Astrocyte (in vitro differentiated cells and primary cell): ENCODE results near the gene RNU5D-1. TPM values are rescaled to one million over a fixed set of nuclear protein-coding genes. Genes with fewer than 3 reads are reported as not detected.

ENCODE experiments used
- DNase-seq: peaks from one replicate; pipeline ENCODE4 v3.0.0-alpha.2; 2010; ENCODE audit warnings: low read depth
- FAIRE-seq: peaks from 2 replicates; lab custom pipeline; 2011; peaks lifted over from hg19 to GRCh38; lab: Jason Lieb, UNC
- H2AFZ ChIP-seq: 2 replicates; pipeline ENCODE4 v1.6.0; 2012; ENCODE audit warnings: low read depth, low read length, inconsistent platforms
- H3K27ac ChIP-seq: 2 replicates; pipeline ENCODE4 v1.5.1; 2011; ENCODE audit warnings: low read depth, low read length, inconsistent platforms
- H3K27me3 ChIP-seq: 2 replicates; pipeline ENCODE4 v1.6.0; 2011; ENCODE audit warnings: low read length, inconsistent platforms; ENCODE audit not compliant: insufficient read depth
- H3K36me3 ChIP-seq: 2 replicates; pipeline ENCODE4 v1.5.1; 2011; ENCODE audit warnings: low read length, inconsistent platforms; ENCODE audit not compliant: insufficient read depth
- H3K4me1 ChIP-seq: 2 replicates; pipeline ENCODE4 v1.5.1; 2011; ENCODE audit warnings: low read length, inconsistent platforms; ENCODE audit not compliant: insufficient read depth
- H3K4me2 ChIP-seq: 2 replicates; pipeline ENCODE4 v1.6.0; 2012; ENCODE audit warnings: low read length, inconsistent platforms
- H3K4me3 ChIP-seq: 2 replicates; pipeline ENCODE4 v1.5.1; 2011; ENCODE audit warnings: low read depth, mild to moderate bottlenecking, low read length, inconsistent platforms; ENCODE audit not compliant: insufficient read depth
- H3K79me2 ChIP-seq: 2 replicates; pipeline ENCODE4 v1.6.0; 2012; ENCODE audit warnings: mild to moderate bottlenecking, low read length, inconsistent platforms; ENCODE audit not compliant: insufficient read depth
- H3K9ac ChIP-seq: 2 replicates; pipeline ENCODE4 v1.6.0; 2012; ENCODE audit warnings: mild to moderate bottlenecking, low read length, inconsistent platforms
- H3K9me3 ChIP-seq: 2 replicates; pipeline ENCODE4 v1.5.1; 2012; ENCODE audit warnings: low read depth, mild to moderate bottlenecking, low read length, inconsistent platforms; ENCODE audit not compliant: insufficient read depth
- H4K20me1 ChIP-seq: 2 replicates; pipeline ENCODE4 v1.6.0; 2012; ENCODE audit warnings: low read length, inconsistent platforms; ENCODE audit not compliant: insufficient read depth
- H3K27ac Mint-ChIP-seq: one replicate; pipeline ENCODE4 v1.8.0; 2021; ENCODE audit warnings: mild to moderate bottlenecking, mixed read lengths; ENCODE audit not compliant: unreplicated experiment
- H3K27me3 Mint-ChIP-seq: one replicate; pipeline ENCODE4 v1.8.0; 2021; ENCODE audit warnings: low read depth, mixed read lengths; ENCODE audit not compliant: unreplicated experiment
- H3K36me3 Mint-ChIP-seq: one replicate; pipeline ENCODE4 v1.8.0; 2021; ENCODE audit warnings: low read depth, mixed read lengths; ENCODE audit not compliant: unreplicated experiment
- H3K4me1 Mint-ChIP-seq: one replicate; pipeline ENCODE4 v1.8.0; 2021; ENCODE audit warnings: low read depth, mixed read lengths; ENCODE audit not compliant: unreplicated experiment
- H3K4me3 Mint-ChIP-seq: one replicate; pipeline ENCODE4 v1.8.0; 2021; ENCODE audit warnings: mild to moderate bottlenecking, moderate library complexity, mixed read lengths; ENCODE audit not compliant: unreplicated experiment
- H3K9me3 Mint-ChIP-seq: one replicate; pipeline ENCODE4 v1.8.0; 2021; ENCODE audit warnings: mild to moderate bottlenecking, mixed read lengths; ENCODE audit not compliant: unreplicated experiment
- CTCF ChIP-seq: IDR thresholded peaks from 2 replicates; pipeline ENCODE4 v1.5.1; 2011; ENCODE audit warnings: low read depth, mild to moderate bottlenecking, inconsistent platforms, low read length, moderate library complexity; ENCODE audit not compliant: insufficient read depth
- EZH2 ChIP-seq: IDR thresholded peaks from 2 replicates; pipeline ENCODE4 v1.6.1; 2012; ENCODE audit warnings: mild to moderate bottlenecking, low read length, inconsistent platforms; ENCODE audit not compliant: insufficient read depth
- total RNA-seq: library from RNA; stranded (reverse); gene quantifications from 2 replicates; pipeline ENCODE4 v1.2.1, GENCODE V29; 2021

Gene RNU5D-1
- total RNA-seq, 1 donor from 2014 or later: not detected

GRCh38 chr1:44760876-44761275 lies 29.9 kb upstream of the RNU5D-1 start:
- FAIRE-seq: no peak
- Histone ChIP-seq H3K27ac (no peak overlapping the region), H3K27me3 (no peaks in the 10 kb centered on the region), H3K4me3 (no peak overlapping the region), H3K4me1 (no peaks in the 10 kb centered on the region), H3K79me2 (no peaks in the 10 kb centered on the region), H3K36me3 (peaks cover 32% of the 10 kb centered on the region), H3K9ac (no peak overlapping the region), H3K9me3 (no peaks in the 10 kb centered on the region), H2AFZ (no peak overlapping the region), H4K20me1 (no peaks in the 10 kb centered on the region), H3K4me2 (no peak overlapping the region)
- Mint-ChIP-seq H3K36me3 (peaks cover 2% of the 10 kb centered on the region), H3K4me1 (no peaks in the 10 kb centered on the region), H3K9me3 (no peaks in the 10 kb centered on the region), H3K27me3 (no peaks in the 10 kb centered on the region), H3K4me3 (no peak overlapping the region), H3K27ac (no peak overlapping the region)
- no peak for TF ChIP-seq EZH2
- TF ChIP-seq CTCF: no peak
- DNase-seq: no peak

GRCh38 chr1:44759077-44759476 lies 28.1 kb upstream of the RNU5D-1 start:
- Histone ChIP-seq H3K4me2 (no peak overlapping the region), H3K4me3 (no peak overlapping the region), H4K20me1 (no peaks in the 10 kb centered on the region), H3K27me3 (no peaks in the 10 kb centered on the region), H2AFZ (no peak overlapping the region), H3K9ac (no peak overlapping the region), H3K79me2 (no peaks in the 10 kb centered on the region), H3K36me3 (peaks cover 41% of the 10 kb centered on the region), H3K27ac (no peak overlapping the region), H3K9me3 (no peaks in the 10 kb centered on the region), H3K4me1 (no peaks in the 10 kb centered on the region)
- TF ChIP-seq EZH2: no peak
- TF ChIP-seq CTCF: no peak
- no peaks in the 10 kb centered on the region for H3K4me1 Mint-ChIP-seq
- FAIRE-seq (no peak), DNase-seq (no peak)
- H3K9me3 Mint-ChIP-seq: no peaks in the 10 kb centered on the region
- peaks cover 2% of the 10 kb centered on the region for H3K36me3 Mint-ChIP-seq
- no peak overlapping the region for H3K4me3 Mint-ChIP-seq
- no peaks in the 10 kb centered on the region for H3K27me3 Mint-ChIP-seq
- no peak overlapping the region for H3K27ac Mint-ChIP-seq

GRCh38 chr1:44757420-44757819 lies 26.4 kb upstream of the RNU5D-1 start:
- H2AFZ ChIP-seq: no peak overlapping the region

More at GRCh38 chr1:44757420-44757819, 26.4 kb upstream of the RNU5D-1 start:
- Histone ChIP-seq H4K20me1 (no peaks in the 10 kb centered on the region), H3K4me1 (no peaks in the 10 kb centered on the region), H3K9me3 (no peaks in the 10 kb centered on the region), H3K4me2 (no peak overlapping the region), H3K27me3 (no peaks in the 10 kb centered on the region), H3K27ac (no peak overlapping the region), H3K9ac (no peak overlapping the region), H3K4me3 (no peak overlapping the region), H3K36me3 (peaks cover 43% of the 10 kb centered on the region), H3K79me2 (no peaks in the 10 kb centered on the region)
- DNase-seq (no peak), FAIRE-seq (no peak)
- no peak overlapping the region for H3K27ac Mint-ChIP-seq
- no peaks in the 10 kb centered on the region for H3K27me3 Mint-ChIP-seq
- H3K4me1 Mint-ChIP-seq: peaks cover 3% of the 10 kb centered on the region
- H3K36me3 Mint-ChIP-seq: peaks cover 2% of the 10 kb centered on the region
- H3K4me3 Mint-ChIP-seq: no peak overlapping the region
- no peaks in the 10 kb centered on the region for H3K9me3 Mint-ChIP-seq
- no peak for TF ChIP-seq EZH2
- TF ChIP-seq CTCF: no peak
